GM20431 (cell line): ENCODE measurements around the gene DOP1A.

Experiments used
- in situ Hi-C: fragments of 300-500 bp; cut with MseI, MboI; formaldehyde crosslinking; loops from one replicate; pipeline ENCODE4 v1.15.0; 2020; ENCODE audit warnings: low sequenced_read_pairs; ENCODE audit not compliant: unreplicated experiment

Gene DOP1A, protein sequence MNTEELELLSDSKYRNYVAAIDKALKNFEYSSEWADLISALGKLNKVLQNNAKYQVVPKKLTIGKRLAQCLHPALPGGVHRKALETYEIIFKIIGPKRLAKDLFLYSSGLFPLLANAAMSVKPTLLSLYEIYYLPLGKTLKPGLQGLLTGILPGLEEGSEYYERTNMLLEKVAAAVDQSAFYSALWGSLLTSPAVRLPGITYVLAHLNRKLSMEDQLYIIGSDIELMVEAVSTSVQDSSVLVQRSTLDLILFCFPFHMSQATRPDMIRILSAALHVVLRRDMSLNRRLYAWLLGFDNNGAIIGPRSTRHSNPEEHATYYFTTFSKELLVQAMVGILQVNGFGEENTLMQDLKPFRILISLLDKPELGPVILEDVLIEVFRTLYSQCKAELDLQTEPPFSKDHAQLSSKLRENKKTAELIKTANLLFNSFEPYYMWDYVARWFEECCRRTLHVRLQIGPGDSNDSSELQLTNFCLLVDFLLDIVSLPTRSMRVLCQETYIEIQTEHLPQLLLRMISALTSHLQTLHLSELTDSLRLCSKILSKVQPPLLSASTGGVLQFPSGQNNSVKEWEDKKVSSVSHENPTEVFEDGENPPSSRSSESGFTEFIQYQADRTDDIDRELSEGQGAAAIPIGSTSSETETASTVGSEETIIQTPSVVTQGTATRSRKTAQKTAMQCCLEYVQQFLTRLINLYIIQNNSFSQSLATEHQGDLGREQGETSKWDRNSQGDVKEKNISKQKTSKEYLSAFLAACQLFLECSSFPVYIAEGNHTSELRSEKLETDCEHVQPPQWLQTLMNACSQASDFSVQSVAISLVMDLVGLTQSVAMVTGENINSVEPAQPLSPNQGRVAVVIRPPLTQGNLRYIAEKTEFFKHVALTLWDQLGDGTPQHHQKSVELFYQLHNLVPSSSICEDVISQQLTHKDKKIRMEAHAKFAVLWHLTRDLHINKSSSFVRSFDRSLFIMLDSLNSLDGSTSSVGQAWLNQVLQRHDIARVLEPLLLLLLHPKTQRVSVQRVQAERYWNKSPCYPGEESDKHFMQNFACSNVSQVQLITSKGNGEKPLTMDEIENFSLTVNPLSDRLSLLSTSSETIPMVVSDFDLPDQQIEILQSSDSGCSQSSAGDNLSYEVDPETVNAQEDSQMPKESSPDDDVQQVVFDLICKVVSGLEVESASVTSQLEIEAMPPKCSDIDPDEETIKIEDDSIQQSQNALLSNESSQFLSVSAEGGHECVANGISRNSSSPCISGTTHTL (N-terminal part only)

DNA sequence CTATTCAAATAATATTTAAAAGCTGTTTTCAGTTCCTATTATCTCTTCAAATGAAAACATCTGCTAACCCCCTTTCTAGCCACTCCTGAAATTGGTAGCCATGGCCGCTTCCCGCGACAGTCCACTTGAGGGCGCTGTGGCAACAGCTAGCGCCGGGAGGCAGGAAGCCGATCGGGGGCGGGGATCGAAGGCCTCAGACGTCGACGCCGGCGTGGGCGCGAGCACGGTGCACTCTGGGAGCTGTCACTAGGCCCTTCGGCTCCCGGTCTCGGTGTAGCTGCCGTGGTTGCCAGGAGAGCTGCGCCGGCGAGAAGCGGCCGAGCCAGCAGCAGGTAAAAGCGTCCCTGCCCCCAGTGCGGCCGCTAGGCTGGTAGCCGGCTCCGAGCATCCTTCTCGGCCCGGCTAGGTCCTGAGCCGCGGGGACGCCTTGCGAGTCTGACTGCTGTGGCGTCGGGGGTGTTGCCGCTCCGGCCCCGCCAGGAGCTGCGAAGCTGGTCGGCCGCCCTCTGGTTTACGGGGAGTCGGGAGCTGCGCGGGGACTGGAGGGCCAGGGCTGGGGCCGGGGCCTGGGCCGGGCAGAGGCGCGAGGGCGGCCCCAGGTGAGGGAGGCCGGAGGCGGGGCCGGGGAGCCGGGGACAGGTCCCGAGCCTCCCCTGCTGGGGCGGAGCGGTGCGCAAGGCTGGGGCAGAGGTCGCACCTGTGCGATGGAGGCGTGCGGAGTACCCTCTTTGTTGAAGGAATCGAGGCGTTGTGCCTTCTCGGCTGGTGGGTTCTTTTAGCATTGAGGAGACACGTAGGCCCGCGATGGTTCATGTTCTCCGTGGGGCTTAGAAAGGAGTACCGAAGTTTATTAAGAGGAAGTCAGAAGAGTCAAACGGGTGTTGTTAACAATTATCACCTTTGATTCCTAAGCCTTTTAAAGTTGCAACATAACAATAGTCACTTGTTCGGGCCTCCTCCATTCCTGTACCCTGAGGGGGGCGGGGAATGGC lies at the start of gene DOP1A:
Gene DOP1A (plus strand): TSS at position 224 of the 992 bp plus-strand sequence. CDS start 29,307 bp downstream, outside the sequence.
- in situ Hi-C loops: loop anchor here (25.0 kb wide), 1 partner anchor 445 kb away; the partner anchor contains the start of gene PRSS35

DNA sequence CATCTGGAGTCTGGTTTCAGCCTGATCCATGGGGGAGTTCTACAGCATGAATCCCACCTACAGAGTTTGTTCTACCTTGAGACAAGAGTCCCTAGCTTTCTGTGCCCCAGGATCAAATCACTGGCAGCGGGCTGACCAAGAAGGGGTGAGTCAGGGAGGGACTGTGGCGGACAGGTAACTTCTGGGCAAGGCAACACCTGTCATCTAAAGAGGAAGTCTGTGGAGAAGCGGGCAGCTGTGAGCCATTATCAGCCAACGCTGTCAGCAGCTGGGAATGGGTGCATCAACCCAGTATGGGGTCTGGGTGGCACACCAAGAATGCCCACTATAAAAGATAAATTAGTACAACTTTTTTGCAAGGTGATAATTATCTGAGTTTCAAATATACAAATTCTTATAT lies 47.7 kb upstream of the DOP1A start:
- in situ Hi-C loops: no loop called here

DNA sequence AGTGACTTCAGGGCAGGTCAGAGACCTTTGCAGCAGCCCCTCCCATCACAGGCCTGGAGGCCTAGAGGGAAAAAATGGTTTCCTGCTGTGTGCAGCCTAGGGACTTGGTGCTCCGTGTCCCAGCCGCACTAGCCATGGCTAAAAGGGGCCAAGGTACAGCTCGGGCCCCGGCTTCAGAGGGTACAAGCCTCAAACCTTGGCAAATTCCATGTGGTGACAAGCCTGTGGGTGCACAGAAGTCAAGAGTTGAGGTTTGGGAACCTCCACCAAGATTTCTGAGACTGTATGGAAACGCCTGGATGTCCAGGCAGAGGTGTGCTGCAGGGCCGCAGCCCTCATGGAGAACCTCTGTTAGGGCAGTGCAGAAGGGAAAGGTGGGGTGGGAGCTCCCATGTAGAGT lies 35.8 kb upstream of the DOP1A start:
- in situ Hi-C loops: loop anchor here (25.0 kb wide), 1 partner anchor 769 kb away; no protein-coding TSS in a partner anchor

DNA sequence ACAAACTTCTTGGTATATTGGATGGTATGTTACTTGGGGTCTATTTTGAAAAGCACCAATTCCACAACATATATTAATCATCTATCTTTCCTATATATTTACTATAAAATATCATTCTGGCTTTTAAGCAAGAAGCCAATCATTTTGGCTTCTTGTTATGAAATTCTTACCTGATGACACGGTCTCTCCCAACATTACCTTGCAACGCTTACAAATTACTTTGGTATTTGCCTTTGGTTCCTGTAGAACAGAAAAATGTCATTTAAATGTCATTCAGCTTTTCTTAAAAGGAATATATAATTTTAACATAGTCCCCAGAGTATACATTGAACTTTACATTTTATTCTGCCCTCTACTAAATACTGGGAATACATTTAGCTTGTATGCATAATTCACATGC lies 29.2 kb upstream of the DOP1A start:
- in situ Hi-C loops: loop anchor here (25.0 kb wide), 1 partner anchor 776 kb away; no protein-coding TSS in a partner anchor

DNA sequence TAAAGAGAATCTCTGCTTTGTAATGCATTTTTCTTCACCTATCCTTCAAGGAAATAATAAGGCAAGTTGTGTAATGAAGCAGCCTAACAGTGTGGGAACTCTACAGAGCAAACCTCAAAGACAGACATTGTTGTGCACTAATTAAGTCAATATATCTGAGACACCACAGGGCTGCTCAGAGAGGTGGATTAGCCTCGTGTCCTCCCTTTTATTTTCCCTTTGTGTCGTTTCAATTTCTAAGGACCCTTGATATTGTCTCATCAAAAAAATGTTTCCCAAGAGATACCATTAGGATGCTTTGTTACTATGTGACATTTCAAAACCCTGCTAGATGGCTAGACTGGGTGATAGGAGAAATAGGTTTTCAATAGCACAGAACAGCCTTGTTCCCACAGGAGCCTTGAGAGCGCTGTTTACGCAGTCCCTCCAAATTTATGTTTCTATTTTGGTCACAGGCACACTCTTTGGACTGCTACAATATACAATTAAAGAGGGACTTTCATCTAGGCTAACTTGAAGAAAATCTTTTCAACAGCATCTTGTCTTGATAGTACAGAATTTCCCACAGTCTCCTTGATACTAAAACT lies 24.9 kb upstream of the DOP1A start:
- in situ Hi-C loops: loop anchor here (25.0 kb wide), 1 partner anchor 780 kb away; no protein-coding TSS in a partner anchor

DNA sequence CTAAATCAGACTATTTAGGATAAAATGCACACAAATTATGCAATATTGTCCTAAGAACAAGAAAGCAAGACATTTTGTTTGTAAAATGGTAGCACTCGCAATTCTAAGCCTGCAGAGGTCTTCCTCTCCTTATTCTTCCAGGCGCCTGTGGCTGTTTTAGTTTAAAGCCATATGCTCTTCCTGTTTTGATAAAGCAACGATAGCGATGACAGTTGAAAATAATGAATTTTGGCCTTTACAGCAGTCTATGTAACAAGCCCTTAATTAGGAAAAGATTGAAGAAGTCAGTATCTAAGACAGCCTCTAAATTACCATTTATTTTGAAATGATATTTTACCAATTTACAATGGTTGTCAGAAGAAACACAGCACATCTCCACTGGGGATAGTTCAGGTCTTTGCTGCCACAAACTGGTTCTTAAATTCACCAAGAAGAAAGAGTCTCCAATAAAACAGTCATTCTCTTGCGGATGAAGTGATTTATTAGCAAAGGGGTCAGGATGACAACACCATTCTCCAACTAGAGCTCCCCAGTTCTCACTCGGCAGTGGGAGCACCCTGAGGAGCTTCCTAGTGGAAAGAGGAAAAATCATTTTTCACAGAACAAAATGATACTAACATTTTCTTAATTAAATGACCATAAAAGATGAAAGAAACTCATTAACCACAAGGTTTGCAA lies 23.2 kb upstream of the DOP1A start:
- in situ Hi-C loops: loop anchor here (25.0 kb wide), 1 partner anchor 782 kb away; no protein-coding TSS in a partner anchor

DNA sequence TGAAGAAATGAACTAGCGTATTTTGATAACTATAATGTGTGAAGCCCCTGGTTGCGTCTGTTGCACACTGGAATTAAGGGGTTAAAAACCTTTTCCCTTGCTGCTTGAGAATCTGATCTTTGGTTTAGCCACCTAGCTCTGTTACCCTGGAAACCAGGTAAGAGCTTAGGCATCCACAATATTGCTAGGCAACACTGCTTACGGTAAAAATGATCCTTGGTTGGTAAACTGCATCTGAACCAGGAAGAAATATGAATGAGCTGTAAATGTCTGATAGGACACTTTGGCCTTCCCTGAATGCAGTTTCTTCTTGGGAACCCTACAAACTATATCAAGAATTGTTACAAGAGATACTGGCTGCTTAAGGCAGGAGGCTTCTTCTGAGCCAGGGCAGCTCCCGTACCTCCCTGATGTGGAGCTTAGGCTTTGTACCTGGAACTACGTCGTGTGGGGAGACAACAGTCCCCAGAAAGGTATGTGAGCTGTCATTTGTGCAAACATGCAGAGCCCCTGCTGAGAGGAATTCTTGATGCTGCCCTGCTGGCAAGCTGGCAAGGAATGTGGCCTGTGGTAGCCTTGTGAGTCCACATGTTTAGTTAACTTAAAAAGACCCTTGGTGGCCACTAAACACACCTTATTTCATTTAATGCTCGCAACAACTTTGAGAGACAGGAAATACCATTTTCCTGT lies 20.3 kb upstream of the DOP1A start:
- in situ Hi-C loops: loop anchor here (25.0 kb wide), 1 partner anchor 785 kb away; no protein-coding TSS in a partner anchor

DNA sequence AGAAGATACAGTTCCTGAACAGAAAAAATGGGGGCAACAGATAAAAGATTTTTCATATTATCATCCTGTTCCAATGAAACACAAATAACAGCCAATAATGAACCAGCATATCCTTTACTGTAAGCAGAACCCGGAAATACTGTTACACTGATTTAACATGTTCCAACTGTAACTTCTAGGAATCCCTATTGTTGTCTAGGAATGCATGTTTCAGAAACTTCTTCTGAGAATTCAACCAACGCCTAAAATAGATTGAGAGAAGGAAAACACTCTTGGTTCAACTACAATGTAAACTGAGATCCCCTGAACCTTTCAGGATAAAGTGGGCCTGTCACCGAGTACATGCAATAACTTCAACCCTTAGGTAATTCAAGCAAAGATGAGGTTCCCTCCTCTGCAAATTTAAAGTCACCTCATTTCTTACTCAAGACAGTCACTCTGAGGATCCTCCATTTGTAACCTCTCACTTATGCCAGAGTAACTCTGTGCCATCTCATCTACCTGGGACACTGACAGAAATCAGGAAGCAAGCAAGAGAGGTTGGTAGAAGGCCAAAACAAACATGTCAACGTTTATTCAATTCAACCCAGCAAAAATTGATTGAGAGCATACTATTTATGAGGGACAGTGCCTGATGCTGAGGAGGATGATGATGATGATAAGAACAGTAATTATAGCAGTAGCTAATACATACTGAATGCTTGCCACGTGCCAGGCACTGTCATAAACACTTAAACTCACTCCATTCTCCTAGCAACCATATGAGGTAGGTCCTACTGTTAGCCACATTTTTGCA lies 15.9 kb upstream of the DOP1A start:
- in situ Hi-C loops: loop anchor here (25.0 kb wide), 1 partner anchor 461 kb away; the partner anchor contains the start of gene PRSS35

DNA sequence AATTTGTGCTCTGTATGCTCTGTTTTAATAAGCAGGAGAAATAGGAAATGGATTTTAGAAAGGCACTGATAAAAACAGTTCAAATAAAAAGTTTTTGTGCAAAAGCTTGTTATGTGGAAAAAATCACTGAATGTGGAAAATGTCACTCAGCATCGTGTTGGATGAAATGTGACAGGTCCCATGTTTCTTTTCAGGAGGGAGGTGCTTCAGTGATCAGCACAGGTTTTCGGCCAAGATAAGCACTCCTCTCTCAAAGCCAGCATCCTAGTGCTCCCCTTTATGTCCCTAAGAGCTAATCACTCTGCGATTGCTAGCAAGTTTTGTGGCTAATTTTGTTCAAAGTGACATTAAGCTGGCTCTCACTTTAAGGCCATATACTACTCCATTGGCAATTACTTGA lies 13.8 kb upstream of the DOP1A start:
- in situ Hi-C loops: loop anchor here (25.0 kb wide), 1 partner anchor 459 kb away; the partner anchor contains the start of gene PRSS35

DNA sequence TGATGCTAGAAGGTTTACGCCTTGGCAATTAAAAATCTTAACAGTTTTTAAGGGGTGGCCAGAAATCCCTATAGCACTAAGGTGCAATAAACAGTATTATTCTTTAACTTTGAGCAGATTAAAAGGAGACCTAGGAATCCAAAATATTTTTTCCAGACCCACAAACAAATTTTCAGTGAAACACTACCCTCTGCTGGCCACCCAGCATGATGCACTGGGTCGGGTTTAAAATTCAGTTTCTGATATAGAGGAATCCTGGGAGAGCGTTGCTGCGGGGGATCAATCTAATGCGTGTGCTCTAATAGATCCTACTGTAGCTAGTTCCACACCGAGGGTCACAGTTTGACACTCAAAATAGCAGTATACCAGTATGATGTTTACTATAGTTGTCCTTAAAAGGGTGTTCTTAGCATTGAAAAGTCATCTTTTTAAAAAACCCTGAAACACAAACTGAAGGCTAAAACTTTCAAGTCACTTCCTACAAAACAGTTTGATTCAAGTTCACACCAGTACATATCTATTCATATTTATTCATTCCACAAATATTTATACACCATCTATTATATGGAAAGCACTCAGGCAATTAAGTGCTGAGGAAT lies 12.0 kb upstream of the DOP1A start:
- in situ Hi-C loops: loop anchor here (25.0 kb wide), 1 partner anchor 457 kb away; the partner anchor contains the start of gene PRSS35

DNA sequence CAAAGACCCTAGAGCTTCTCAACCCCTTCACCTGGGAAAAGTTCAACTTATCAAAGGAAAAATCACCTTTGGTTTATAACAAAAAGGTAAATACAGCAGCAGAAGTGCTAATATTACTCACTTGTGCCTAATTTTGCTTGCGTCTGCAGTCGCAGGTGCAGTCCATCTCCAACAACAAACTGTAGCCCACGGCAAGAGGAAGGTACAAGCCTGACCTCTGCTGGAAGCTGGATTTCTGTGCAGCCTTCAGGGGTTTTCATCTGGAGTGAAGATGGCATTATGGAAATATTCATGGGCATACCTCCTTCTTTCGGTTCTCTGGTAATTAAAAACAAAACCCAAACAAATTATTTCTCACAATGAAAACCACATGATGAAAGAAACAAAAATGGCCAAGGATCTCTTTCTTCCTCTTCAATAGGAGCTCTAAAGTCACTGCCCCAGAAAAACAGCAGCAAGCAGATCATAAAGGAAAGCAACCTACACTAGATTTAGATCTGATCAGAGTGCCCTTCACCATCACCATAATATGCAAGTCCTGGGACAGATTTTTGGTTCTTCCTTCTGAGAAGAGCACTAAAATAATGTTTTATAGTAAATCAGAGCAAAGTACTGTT lies 9.7 kb upstream of the DOP1A start:
- in situ Hi-C loops: loop anchor here (25.0 kb wide), 1 partner anchor 454 kb away; the partner anchor contains the start of gene PRSS35

DNA sequence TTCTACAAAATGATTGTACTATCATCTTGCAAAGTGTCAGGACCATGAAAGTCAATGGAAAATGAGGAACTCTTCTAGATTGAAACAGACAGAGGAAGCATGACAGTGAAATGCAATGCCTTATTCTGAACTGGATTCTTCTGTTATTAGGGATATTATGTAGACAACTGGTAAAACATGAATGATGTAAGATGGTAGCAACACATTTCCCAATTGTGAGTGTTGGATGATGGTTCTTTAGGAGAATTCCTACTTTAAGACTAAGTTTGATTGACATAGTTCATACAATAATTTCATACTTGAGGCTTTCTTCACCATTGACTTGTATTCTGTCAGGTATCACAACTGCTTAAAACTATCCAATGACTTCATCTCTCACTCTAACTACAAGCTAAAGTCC lies 6.3 kb upstream of the DOP1A start:
- in situ Hi-C loops: loop anchor here (25.0 kb wide), 1 partner anchor 451 kb away; the partner anchor contains the start of gene PRSS35

DNA sequence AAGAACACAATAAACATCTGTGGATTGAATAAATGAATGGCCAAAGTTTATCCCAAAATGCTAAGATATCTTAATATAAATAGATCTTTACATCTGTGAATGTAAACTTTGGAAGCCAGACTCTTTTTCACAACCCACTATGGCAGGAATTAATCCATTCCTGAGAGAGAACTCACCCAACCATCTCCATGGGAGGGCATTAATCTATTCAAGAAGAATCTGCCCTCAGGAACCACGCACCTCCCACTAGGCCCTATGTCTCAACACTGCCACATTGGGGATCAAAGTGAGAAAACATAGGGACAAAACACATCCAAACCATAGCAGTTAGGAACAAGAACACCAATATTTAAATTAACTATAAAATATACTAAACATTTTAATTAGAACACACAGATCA lies 5.2 kb upstream of the DOP1A start:
- in situ Hi-C loops: loop anchor here (25.0 kb wide), 1 partner anchor 450 kb away; the partner anchor contains the start of gene PRSS35

DNA sequence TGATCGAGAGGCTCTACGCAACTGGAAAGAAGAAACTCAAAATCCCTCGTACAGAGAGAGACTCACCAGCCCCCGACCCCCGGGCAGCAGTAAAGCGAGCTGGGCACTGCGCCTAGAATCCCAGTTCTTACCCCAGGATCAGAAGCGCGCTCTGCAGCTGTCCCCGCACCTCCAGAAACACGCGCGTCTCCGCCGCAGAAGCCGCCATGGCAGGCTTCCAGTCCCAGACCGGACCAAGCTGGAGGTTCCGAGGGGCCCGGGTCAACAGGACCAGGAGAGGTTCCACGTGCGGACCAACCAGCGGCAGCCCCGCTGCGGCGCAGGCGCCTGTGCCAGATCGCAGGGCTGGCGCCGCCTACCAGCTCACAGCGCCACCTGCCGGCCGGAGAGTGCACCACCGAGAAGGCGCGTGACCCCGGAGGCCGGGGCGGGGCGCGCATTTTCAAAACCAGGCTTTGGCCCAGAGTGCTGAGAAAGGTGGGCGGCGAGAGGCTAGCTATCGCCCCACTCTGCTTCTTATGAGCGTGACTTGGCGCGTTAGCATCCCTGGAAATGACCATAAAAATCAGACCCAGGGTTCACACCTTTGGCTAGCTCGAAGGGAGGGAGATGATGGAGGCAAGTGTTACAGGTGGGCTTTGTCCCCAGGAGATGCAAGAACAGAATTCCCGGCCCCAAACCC lies 1.8 kb upstream of the DOP1A start, which contains the start of gene UBE3D:
Gene UBE3D (minus strand): TSS at position 331 of the 682 bp plus-strand sequence. CDS start 123 bp downstream, at position 208.
- in situ Hi-C loops: loop anchor here (25.0 kb wide), 1 partner anchor 447 kb away; the partner anchor contains the start of gene PRSS35
